Measurements from ENCODE around the gene YBEY.

DNA sequence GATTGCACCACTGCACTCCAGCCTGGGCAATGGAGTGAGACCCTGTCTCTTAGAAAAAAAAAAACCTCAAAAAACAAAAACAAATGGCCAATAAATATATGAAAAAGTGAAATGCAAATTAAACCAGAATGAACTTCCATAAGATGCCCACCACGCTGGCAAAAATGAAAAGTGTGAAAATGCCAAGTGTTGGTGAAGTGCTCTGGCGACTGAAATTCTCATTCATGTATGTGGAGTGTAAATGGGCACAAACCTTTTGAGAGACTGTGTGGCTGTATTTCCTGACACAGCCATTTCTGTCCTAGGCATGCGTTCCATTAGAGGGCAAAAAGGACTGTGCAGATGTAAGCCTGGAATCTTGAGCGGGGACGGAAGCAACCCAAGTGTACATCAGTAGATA, 18.3 kb downstream of the YBEY start:
- TF ChIP-seq CTCF (IDR thresholded peaks at IDR 0.05; ENCODE audit: extremely low read depth in 1 of 2, insufficient read depth in 1 of 2, low read depth in 1 of 2, low read length in 2 of 2) (no peak), POLR2A (IDR thresholded peaks at IDR 0.05; ENCODE audit: low read depth, low read length) (no peak), POLR2AphosphoS5 (IDR thresholded peaks at IDR 0.05; ENCODE audit: insufficient read depth, low read depth, low read length) (no peak), EZH2 (IDR thresholded peaks at IDR 0.05; ENCODE audit: borderline replicate concordance, low read depth, low read length, severe bottlenecking) (no peak), FOS (IDR thresholded peaks at IDR 0.05; ENCODE audit: borderline replicate concordance, insufficient read depth, low read length) (no peak)
- TF ChIP-seq, protein P1, sequence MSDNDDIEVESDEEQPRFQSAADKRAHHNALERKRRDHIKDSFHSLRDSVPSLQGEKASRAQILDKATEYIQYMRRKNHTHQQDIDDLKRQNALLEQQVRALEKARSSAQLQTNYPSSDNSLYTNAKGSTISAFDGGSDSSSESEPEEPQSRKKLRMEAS (IDR thresholded peaks at IDR 0.05; ENCODE audit: insufficient read depth, insufficient read length): no peak
